Right lobe of liver (tissue), 6 donors: ENCODE results near the gene RAB34. TPM values are rescaled to one million over a fixed set of nuclear protein-coding genes. Genes with fewer than 3 reads are reported as not detected.

ENCODE experiments used
- ATAC-seq, 4 donors: fragments of 200-7000 bp; cut with Tn5 transposase; one replicate each; pipeline ENCODE4 v1.9.1; 2020; ENCODE audit warnings: mild to moderate bottlenecking in 4 of 4, moderate library complexity in 4 of 4
- DNase-seq, 3 donors: peaks; one replicate each; pipeline ENCODE4 v3.0.0-alpha.2; 2020
- H3K27ac ChIP-seq, 3 donors: fragments of 200-600 bp; one replicate each; pipeline ENCODE4 v1.8.0; 2022
- H3K27me3 ChIP-seq, 2 donors: fragments of 200-600 bp; one replicate each; pipeline ENCODE4 v1.8.0; 2022
- H3K36me3 ChIP-seq, 4 donors: fragments of 200-600 bp; sonication (generic) in 1 of 4; one replicate each; pipeline versions ENCODE4 v1.5.1 to v1.8.0; 2017 to 2022; ENCODE audit warnings: control low read depth in 1 of 4
- H3K4me1 ChIP-seq, 4 donors: fragments of 200-600 bp; sonication (generic) in 1 of 4; one replicate each; pipeline versions ENCODE4 v1.5.1 to v1.8.0; 2017 to 2022; ENCODE audit warnings: control low read depth in 1 of 4
- H3K4me3 ChIP-seq, 3 donors: fragments of 200-600 bp; one replicate each; pipeline ENCODE4 v1.8.0; 2022
- H3K9me3 ChIP-seq, 4 donors: fragments of 200-600 bp; sonication (generic) in 1 of 4; one replicate each; pipeline versions ENCODE4 v1.5.1 to v1.8.0; 2017 to 2022; ENCODE audit warnings: control low read depth in 1 of 4
- POLR2A ChIP-seq: fragments of 450-650 bp; IDR thresholded peaks from one replicate; pipeline ENCODE4 v1.6.1; 2017; ENCODE audit warnings: antibody characterized with exemption, mild to moderate bottlenecking
- WGBS: methylation state at CpG from one replicate; pipeline ENCODE4 v1.1.6; 2018; ENCODE audit warnings: low coverage, low lambda C conversion rate; ENCODE audit not compliant: insufficient coverage; ENCODE audit errors: missing lambda C conversion rate; 5-methylcytosine and 5-hydroxymethylcytosine counted together
- intact Hi-C, 2 donors: fragments of 100-400 bp; cut with DNase I; formaldehyde crosslinking; loops; one replicate each; pipeline versions ENCODE4 v1.11.2 to v1.14.1; 2022
- total RNA-seq, 6 experiments: library from RNA; depleted of rRNA in 2 of 6; stranded (reverse); fragments of >200 nt in 2 of 6; fragmentation: NEBNext Ultra II Directional in 3 of 6; extraction: Animal tissue kit (Norgen Biotek cat#: 25700) in 3 of 6; gene quantifications; one replicate each; pipeline versions ENCODE4 v1.1.0 to v1.2.4, GENCODE V29; 2016 to 2023
- TF ChIP-seq, protein P1 (sequence below), 4 donors: fragments of 200-600 bp in 3 of 4; fragments of 450-650 bp in 1 of 4; IDR thresholded peaks; one replicate each; pipeline versions ENCODE4 v1.5.1 to v1.8.0; 2016 to 2022; ENCODE audit warnings: antibody characterized with exemption in 4 of 4, mild to moderate bottlenecking in 2 of 4
- donor health status: DM: no; HTN: yes; CAD: no.
- donor health status: DM: no; HTN: no; CAD: no.
- donor health status: DM: no; HTN: no; CAD: no.
- donor health status: DM: no; HTN: yes; CAD: no.
- donor health status: DM: no; HTN: yes; CAD: no.

The RAB34 gene
- total RNA-seq, 6 experiments from 2014 or later, result 2.5 to 12.5 (median 4.7) TPM

DNA sequence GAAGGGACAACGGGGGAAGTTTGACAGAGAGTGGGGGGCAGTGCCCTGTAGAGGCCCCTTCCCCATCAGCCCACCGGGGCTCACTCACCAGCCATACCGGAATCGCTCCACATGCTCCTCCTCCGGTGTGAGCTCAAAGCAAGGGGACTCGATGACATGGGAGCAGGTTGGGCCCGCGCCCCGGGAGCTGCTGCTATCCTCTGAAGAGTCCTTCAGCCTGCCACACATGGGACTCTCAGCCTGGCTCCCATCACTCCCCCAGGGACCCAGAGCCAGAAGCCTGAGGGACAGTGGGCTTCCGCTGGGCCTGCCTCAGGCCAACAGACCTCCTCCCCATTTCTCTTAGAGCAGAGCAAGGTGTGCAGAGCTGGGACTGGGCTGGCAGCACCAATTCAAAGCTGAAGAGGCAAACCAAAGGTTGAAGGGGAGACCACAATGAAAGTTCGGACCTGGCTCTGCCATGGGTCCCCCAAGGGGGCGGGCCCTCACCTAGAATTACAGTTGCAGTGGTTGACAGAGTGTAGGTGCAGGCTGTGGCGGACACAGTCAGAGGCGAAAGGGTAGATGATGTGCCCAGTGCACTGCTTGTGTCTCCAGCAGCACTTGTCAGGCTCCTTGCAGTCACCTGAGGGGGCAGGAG is 13.3 kb downstream of the RAB34 start:
- DNase-seq, result no peak
- ATAC-seq, result no peak
- no peak for TF ChIP-seq POLR2A
- TF ChIP-seq, protein P1, sequence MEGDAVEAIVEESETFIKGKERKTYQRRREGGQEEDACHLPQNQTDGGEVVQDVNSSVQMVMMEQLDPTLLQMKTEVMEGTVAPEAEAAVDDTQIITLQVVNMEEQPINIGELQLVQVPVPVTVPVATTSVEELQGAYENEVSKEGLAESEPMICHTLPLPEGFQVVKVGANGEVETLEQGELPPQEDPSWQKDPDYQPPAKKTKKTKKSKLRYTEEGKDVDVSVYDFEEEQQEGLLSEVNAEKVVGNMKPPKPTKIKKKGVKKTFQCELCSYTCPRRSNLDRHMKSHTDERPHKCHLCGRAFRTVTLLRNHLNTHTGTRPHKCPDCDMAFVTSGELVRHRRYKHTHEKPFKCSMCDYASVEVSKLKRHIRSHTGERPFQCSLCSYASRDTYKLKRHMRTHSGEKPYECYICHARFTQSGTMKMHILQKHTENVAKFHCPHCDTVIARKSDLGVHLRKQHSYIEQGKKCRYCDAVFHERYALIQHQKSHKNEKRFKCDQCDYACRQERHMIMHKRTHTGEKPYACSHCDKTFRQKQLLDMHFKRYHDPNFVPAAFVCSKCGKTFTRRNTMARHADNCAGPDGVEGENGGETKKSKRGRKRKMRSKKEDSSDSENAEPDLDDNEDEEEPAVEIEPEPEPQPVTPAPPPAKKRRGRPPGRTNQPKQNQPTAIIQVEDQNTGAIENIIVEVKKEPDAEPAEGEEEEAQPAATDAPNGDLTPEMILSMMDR (IDR thresholded peaks at IDR 0.05), result no peak
- Histone ChIP-seq H3K27ac (no peak overlapping the region), H3K4me1 (peaks cover 0 to 15% (median 0%) of the 10 kb centered on the region in 4 donors), H3K4me3 (no peak overlapping the region), H3K9me3 (no peaks in the 10 kb centered on the region), H3K27me3 (no peaks in the 10 kb centered on the region), H3K36me3 (peaks cover 6 to 45% (median 21%) of the 10 kb centered on the region in 4 donors)
- intact Hi-C loops, result no loop called here
- 100% methylated on average over 1 of the region's 14 CpGs for WGBS

DNA sequence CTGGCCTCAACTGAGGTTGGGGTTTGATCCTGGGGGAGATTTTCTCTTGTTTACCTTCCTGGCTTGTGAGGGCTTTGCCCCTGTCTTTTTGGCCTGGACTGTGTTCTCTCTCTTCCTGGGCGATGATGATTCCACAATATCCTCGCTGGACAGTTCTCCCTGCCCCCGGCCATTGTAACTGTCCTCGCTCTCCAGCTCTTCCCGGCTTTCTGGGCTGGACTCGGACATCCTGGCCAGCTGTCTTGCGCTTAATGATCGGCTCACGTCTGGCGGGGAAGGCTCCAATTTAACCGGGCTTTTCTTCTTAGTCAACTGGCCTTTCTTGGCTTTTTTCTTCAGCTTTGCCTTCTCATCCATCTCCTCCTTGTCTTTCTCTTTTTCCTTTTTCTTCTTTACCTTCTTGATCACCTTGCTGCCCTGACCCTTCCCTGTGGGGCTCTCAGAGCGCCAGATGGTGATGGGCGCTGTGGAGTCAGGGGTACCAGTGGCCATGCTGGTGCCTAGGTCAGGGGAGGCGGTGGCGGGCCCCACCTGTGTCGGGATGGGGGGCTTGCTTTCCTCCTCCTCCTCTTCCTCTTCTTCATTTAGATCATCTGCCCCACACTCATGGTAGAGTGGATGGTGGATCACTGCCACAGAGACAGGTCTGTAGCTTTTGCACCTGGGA is 14.0 kb downstream of the RAB34 start:
- ATAC-seq (no peak), DNase-seq (no peak)
- TF ChIP-seq, protein P1 (IDR thresholded peaks at IDR 0.05), result no peak
- no peak for TF ChIP-seq POLR2A
- 77% methylated on average over 11 of the region's 16 CpGs for WGBS
- no peaks in the 10 kb centered on the region for H3K9me3 ChIP-seq
- peaks cover 0 to 15% (median under 1%) of the 10 kb centered on the region in 4 donors for H3K4me1 ChIP-seq
- H3K4me3 ChIP-seq, result no peak overlapping the region
- intact Hi-C loops, result no loop called here
- peaks cover 6 to 52% (median 23%) of the 10 kb centered on the region in 4 donors for H3K36me3 ChIP-seq
- H3K27ac ChIP-seq, result no peak overlapping the region
- H3K27me3 ChIP-seq, result no peaks in the 10 kb centered on the region

DNA sequence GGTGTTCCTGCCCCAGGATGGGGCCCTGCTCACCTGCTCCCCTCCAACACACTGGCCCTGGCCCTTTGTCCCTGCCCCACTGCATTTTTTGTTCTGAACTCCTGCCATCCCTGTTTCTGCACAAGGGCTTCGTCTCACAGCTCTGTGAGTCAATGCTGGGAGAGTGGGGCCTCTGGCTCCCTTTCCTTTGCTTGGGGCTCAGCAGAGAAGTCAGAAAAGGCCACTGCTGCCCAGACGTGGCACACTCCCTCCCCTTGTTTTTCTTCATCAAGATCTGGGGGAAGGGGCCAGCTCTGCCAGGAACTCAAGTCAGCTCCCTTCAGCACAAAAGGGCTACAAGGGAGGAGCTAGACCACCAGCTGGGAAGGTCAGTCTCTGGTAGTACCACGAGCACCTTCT is 14.9 kb downstream of the RAB34 start:
- intact Hi-C loops, result no loop called here
- H3K4me1 ChIP-seq, result peaks cover 0 to 21% (median 5%) of the 10 kb centered on the region in 4 donors
- H3K27me3 ChIP-seq, result no peaks in the 10 kb centered on the region
- no peak for DNase-seq
- H3K9me3 ChIP-seq, result no peaks in the 10 kb centered on the region
- TF ChIP-seq, protein P1 (IDR thresholded peaks at IDR 0.05), result no peak
- TF ChIP-seq POLR2A, result no peak
- 82% methylated on average over 2 of the region's 3 CpGs for WGBS
- no peak overlapping the region for H3K4me3 ChIP-seq
- no peak for ATAC-seq
- H3K27ac ChIP-seq, result no peak overlapping the region
- H3K36me3 ChIP-seq, result peaks cover 6 to 58% (median 25%) of the 10 kb centered on the region in 4 donors

DNA sequence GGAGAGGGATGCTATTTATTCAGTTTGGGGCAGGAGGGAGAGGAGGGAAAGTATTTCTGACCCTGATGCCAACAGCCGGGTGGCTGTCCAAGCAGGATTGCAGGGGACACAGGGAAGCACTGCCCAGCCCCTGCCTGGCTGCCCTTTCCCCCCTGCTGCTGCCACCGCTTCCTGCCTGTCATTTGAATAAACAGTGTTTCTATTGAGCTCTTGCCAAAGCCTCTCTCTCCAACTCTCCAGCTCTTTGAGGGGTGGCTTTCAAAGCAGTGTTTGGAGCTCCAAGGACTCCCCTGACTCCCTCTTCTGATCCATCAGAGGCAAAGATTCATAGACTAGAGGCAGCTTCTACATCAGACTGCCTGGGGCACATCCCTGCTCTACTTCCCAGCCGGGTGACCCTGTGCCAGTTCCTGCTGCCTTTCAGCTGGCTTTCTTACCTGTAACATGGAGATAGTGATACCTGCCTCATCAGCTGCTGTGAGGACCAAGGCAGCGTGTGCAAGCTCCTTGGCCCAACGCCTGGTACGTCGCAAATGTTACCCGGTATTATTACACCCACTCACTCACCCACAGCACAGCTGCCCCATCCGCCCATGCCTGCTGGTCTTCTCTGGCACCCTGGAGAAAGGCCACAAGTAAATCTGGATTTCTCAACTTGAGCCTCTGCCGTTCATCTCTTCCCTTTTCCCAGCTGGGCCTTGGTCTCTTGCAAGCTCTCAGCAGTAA is 15.5 kb downstream of the RAB34 start:
- peak in 2 of 4 donors; percentile 40 to 51 for ATAC-seq
- intact Hi-C loops, result no loop called here

More for the DNA sequence above, 15.5 kb downstream of the RAB34 start:
- no peaks in the 10 kb centered on the region for H3K27me3 ChIP-seq
- peaks cover 6 to 64% (median 29%) of the 10 kb centered on the region in 4 donors for H3K36me3 ChIP-seq
- 59% methylated on average over 6 of the region's 10 CpGs for WGBS
- H3K4me3 ChIP-seq, result no peak overlapping the region
- peak in 2 of 3 donors; percentile 45 to 60 for DNase-seq
- peaks cover 0 to 26% (median 8%) of the 10 kb centered on the region in 4 donors for H3K4me1 ChIP-seq
- H3K9me3 ChIP-seq, result no peaks in the 10 kb centered on the region
- no peak for TF ChIP-seq POLR2A
- no peak overlapping the region for H3K27ac ChIP-seq
